GM18870 (cell line): Measurements from ENCODE around the gene C16orf78.
"Not testable (repeated sequence)": the region's sequence is repeated elsewhere in the genome, so short reads cannot be mapped to it uniquely, and the experiment has no call there.

Experiments
- ATAC-seq: cut with Tn5 transposase; IDR thresholded peaks from one replicate; pipeline ENCODE4 v1.9.1; 2021; ENCODE audit warnings: moderate library complexity; ENCODE audit not compliant: unreplicated experiment

The C16orf78 gene

GRCh38 chr16:49349446-49350168, 24.0 kb upstream of the C16orf78 start:
- no peak for ATAC-seq

GRCh38 chr16:49350265-49351095, 23.1 kb upstream of the C16orf78 start:
- no peak for ATAC-seq

- no peak for ATAC-seq
Observed at GRCh38 chr16:49351096-49351487, 22.5 kb upstream of the C16orf78 start.

- ATAC-seq, result no peak
Observed at GRCh38 chr16:49352892-49353291, 20.7 kb upstream of the C16orf78 start.

- ATAC-seq, result no peak
Observed at GRCh38 chr16:49353680-49354079, 19.9 kb upstream of the C16orf78 start.

DNA sequence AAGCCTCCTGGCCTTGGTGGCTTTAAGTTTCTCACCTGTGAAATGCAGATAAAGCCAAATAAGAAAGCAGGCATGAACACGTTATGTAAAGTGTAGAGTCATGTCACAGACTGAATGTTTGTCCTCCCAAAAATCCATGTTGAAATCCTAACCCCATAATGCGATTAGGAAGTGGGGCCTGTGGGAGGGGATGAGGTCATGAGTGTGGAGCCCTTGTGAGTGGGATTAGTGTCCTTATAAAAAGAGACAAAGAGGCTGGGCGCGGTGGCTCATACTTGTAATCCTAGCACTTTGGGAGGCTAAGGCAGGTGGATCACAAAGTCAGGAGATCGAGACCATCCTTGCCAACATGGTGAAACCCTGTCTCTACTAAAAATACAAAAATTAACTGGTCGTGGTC, 19.5 kb upstream of the C16orf78 start:
- no peak for ATAC-seq

DNA sequence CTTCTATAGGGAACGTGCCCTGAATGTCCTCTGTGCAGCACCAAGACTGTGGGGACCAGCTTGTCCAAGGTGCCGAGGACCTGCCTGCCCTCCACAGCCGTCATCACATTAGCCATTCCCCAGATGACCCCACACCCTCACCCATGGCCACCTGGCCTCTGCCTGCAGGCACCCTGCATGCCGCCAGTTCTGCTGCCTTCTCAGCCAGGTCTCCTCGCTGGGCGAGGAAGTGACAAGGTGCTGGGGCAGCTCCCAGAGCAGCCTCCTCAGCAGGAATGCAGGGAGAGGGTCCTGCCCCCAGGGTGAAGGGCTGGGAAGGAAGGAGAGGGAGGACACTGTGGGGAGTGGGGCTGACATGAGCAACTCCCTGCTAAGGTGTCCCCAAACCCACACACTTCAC, 18.6 kb upstream of the C16orf78 start:
- no peak for ATAC-seq

GRCh38 chr16:49355933-49356665, 17.5 kb upstream of the C16orf78 start:
- ATAC-seq, result no peak

GRCh38 chr16:49356728-49357488, 16.7 kb upstream of the C16orf78 start:
- ATAC-seq, result no peak

GRCh38 chr16:49359591-49359990, 14.0 kb upstream of the C16orf78 start:
- ATAC-seq, result no peak

DNA sequence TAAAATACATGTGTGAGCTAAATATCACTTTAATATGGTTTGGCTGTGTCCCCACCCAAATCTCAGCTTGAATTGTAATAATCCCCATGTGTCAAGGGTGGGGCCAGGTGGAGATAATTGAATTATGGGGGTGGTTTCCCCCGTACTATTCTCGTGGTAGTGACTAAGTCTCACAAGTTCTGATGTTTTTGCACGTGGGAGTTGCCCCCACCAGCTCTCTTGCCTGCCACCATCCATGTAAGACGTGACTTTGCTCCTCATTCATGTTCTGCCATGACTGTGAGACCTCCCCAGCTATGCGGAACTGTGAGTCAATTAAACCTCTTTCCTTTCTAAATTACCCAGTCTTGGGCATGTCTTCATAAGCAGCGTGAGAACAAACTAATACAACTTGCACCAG, 11.9 kb upstream of the C16orf78 start:
- ATAC-seq, result not testable (repeated sequence)

- ATAC-seq, result no peak
Observed at GRCh38 chr16:49362230-49362629, 11.4 kb upstream of the C16orf78 start.

- ATAC-seq, result peak; percentile 94
Observed at GRCh38 chr16:49365711-49366509, 7.7 kb upstream of the C16orf78 start.

GRCh38 chr16:49366669-49367068, 6.9 kb upstream of the C16orf78 start:
- peak; percentile 55 for ATAC-seq

DNA sequence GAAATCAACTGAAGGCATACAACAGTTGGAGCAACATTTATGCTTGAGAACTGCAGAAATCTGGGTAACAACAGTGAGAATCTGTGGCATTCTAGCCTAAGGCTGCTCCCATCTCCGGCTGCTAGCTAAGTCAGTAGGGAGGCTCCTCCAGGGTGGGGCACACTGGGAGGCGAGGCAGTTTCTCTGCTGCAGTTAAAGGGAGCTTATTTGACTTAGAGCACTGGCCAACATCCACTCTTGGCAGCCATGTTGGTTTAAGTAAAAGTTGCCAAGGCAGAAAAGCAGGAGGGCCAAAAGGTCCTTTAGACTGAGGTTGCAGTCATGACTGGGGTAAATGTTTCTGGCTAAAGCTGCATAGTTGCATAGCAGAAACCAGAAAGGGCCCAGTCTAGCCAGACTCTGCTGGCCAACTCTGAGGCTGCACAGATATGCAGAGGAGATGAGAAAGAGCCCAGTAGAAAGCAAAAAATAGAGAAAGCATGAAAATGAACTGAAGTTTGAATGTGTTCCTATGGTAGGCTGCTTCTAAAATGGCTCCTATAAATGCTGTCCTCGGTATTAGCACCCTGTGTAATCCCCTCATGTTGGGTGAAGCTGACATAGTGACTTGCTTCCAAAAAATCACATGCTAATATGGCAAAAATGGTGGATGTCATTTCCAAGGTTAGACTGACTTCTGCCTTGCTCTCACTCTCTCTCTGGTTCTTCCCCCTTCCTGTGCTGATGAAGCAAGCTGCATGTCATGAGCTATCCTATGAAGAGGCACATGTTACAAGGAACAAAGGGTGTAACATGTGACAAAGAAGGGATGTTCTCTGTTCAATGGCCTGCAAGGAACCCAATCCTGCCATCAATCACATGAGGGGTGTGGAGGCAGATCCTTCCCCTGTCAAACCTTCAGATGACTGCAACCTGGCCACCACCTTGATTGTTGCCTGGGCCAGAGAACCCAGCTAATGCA, 3.7 kb upstream of the C16orf78 start:
- ATAC-seq, result no peak

DNA sequence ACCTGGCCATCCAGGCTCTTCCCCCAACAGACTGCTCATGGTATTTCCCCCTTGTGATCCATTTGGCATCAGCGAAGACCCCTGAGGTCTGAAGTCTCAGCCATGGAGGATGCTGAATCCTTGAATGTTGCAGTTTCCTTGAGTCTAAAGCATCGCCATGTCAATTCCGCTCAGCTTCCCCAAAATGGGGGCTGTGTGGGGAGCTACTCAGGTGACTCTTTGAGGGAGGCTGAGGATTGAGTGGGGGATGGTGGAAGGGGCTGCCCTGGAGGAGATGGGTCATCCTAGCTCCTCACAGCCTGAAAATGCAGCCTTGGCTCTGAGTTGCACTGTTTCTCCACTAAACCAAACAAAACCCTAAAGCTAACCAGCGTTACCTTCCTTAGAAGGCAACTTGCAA, 2.6 kb downstream of the C16orf78 start:
- no peak for ATAC-seq

DNA sequence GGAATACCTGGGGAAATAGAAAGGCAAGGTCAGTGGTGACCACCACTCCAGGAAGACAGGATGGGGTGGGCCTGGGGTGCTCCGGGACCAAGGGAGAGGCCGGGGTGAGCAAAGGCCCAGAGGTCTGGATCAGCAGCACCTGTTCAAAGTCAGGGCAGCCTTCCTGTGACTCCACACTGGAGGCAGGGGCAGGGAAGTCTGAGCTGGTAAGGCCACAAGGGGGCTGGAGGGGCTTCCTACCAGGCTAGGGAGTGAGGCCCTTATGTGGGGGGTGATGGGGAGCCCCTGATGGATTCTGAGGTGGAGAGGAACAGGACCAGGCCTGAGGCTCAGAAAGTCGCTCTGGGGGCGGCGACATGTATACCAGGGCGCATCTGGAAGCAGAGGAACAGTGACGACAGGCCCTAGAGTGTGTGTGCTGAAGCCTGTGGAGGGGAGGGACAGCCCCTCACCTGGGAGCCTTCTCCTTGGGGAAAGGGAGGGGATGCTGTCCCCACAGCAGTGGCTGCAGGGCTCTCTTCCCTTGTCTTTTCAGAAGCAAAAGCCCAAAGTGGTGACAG, 3.7 kb downstream of the C16orf78 start:
- ATAC-seq, result no peak

- no peak for ATAC-seq
Observed at GRCh38 chr16:49378238-49378637, 4.6 kb downstream of the C16orf78 start.

DNA sequence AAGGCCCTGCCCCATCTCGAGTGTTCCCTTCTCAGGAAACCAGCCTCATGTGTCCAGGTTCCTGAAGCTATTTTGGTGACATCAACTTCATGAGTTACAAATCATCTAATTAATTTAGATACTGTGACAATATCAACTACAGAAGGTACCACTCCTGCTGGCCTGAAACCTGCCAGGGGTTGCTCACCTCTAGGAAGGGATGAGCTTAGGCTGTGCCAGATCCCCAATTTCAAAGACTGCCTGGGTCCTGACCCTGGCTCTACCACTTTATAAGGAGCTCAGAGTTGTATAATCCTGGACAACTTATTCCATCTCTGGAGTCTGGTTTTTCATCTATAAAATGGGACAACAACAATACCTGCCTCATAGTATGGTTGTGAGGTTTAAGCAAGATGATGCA, 5.2 kb downstream of the C16orf78 start:
- no peak for ATAC-seq
